GM12872 (cell line): ENCODE measurements around the gene SLC27A3.

Experiments used
- TF ChIP-seq, protein P1 (sequence below): IDR thresholded peaks from 3 replicates; pipeline ENCODE4 v1.5.1; 2011; ENCODE audit warnings: low read depth, mild to moderate bottlenecking, low read length, moderate library complexity; ENCODE audit not compliant: insufficient read depth

Gene SLC27A3

DNA sequence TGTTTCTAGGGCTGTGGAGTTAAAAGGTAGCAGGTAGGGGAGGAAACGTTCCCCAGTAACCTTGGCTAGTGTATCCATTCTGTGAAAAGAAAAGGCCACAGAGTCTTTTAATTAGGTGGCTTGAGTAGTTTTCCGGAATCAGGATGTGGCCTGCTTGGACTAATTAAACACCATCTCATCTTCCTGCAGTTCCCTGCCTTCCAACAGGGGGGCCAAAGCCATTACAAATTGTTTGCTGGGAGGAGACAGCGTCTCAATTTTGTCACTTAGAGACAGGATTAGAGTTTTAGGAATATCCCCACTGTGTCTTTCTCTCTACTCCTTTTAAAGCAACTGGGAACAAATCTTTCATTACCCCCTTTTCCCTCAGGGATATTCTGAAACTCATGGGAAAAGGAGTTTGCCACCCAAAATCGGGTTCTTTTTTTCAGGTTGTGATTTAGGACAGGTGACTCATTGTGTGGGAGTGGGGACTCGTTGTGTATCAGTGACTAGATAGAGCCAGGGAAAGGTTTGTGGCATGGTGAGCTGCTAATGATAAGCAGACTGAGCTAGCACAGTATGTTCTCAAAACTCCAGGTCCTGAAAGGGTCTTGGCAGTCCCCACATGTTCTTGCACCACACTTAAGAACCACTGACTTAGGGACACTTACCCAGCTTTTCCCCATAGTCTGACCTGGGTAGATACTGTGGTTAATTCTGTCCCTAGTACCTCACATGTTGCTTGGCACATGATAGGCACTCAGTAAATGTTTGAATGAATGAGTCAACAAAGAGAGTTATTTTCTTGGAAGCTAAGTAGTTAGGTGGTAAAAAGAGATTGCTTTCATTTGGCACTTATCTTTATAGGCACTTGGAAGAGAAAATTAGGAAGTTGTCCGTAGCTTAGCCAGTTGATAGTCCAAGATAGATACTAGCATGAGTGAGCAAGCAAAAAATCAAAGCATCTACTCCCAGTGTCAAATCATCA, 24.9 kb upstream of the SLC27A3 start:
- TF ChIP-seq, protein P1, sequence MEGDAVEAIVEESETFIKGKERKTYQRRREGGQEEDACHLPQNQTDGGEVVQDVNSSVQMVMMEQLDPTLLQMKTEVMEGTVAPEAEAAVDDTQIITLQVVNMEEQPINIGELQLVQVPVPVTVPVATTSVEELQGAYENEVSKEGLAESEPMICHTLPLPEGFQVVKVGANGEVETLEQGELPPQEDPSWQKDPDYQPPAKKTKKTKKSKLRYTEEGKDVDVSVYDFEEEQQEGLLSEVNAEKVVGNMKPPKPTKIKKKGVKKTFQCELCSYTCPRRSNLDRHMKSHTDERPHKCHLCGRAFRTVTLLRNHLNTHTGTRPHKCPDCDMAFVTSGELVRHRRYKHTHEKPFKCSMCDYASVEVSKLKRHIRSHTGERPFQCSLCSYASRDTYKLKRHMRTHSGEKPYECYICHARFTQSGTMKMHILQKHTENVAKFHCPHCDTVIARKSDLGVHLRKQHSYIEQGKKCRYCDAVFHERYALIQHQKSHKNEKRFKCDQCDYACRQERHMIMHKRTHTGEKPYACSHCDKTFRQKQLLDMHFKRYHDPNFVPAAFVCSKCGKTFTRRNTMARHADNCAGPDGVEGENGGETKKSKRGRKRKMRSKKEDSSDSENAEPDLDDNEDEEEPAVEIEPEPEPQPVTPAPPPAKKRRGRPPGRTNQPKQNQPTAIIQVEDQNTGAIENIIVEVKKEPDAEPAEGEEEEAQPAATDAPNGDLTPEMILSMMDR = no peak

DNA sequence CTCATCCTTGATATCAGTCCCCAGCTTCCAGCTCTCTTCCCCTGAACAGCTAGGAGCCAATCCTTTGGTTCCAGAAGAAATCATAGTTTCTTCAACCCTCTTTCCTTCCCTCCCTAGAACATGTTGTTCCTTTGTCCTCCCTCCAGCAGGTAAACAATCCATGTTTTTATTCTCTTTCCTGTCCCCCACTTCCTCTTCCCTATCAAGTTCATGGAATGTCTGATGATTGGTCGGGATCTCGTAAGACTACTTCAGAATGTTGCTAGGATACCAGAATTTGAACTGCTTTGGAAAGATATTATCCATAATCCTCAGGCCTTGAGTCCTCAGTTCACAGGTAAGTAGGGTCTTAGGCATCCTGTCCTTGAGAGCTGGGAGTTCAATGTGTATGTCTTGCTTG, 23.1 kb upstream of the SLC27A3 start:
- TF ChIP-seq, protein P1 = no peak

DNA sequence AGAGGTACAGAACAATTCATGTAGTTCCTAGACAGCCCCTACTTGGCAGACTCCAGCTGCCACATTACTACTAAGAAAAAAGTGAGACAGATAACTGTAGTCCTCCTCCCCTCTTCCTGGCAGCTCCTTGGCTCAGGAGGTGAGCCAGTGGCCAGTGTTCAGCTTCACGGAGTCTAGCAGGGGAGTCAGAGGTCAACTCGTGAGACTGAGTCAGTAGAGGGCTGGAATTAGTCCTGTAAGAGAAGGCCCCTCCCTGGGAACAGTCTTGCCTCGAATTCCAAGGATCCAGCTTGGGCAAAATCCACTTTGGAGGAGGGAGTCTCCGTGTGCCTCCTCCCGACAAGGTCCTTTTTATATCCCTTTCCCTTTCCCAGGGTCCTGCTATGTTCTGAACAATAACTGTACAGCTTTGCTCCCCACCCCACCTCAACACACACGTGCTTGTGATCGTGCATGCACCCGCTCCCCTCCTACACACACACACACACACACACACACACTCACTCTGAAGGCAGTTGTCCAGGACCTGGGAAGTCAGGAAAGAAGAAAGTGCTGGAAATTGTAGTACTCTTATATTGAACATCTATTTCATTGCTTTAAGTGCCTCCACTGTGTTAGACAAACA, 22.5 kb upstream of the SLC27A3 start:
- TF ChIP-seq, protein P1 = no peak

DNA sequence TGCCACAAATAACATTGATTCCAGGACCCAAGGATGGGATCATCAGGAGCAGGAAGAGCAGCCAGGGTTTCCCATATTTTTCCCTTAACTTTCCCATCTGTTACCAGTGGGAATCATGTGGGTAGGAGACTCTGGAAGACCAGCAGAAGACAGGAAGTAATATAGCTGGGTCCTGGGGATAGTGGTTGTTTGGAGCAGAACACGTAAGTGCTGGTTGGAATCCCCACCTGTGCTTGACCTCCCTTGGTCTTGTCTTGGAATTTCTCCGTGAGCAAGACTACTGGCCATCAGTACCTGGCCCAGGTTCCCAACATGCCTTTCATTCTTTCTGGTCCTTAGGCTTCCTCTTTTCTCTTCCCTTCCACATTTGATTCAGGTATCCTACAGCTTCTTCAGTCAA, 20.9 kb upstream of the SLC27A3 start:
- TF ChIP-seq, protein P1 = no peak

DNA sequence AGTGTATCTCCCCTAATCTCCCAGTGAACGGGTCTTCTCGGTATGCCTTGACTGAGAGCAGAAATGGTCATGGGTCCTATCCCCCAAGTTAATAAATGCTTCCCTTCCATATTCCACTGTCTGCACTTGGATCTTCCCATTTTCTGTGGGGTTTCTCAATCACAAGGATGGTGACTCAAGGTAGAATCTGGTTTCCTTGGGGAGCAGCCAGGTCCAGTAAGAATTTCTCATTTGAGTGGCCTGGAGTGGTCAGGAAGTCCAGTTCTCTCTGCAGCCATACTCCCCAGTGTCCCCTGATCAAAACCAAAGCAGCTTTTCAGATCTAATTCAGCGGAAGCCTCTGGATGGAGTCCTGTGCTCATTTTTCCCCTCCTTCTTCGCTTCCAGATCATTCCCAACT, 14.8 kb upstream of the SLC27A3 start:
- TF ChIP-seq, protein P1 = no peak

DNA sequence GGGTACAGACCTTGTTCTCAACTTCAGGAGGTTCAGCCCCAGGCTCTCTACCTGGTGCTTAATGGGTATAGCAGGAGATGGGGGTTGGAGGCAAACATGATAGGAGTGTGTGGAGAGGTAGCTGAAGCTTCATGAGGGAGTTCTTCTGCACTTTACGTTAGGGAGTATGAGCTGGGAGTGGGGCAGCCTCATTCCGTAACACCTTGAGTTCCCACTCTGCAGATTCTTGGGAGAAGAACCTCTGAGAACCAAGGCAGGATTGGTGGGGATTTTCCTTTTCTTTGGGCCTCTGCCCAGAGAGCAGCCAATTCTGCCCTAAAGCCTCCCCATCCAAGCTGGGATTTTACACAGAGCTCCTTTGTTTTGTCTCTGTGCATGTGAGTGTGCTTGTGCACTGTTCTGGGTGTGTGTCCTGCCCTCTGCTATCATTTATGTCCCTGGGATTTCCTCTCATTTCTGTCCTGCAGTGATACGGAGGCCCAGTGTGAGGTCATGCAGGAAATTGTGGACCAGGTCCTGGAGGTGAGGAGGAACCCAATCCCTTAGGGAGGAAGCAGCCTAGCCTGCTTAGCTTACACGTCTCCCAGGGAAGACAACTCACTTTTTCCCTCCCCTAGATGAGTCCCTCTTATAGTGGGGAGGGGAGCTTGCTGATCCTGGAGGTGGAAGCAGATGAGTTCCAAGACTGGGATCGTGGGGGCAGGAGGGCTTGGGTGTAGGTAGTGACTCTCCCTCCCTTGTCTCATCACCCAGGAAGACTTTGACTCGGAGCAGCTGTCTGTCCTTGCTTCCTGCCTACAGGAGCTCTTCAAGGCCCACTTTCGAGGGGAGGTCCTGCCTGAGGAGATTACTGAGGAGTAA, 11.6 kb upstream of the SLC27A3 start:
- TF ChIP-seq, protein P1 = no peak

DNA sequence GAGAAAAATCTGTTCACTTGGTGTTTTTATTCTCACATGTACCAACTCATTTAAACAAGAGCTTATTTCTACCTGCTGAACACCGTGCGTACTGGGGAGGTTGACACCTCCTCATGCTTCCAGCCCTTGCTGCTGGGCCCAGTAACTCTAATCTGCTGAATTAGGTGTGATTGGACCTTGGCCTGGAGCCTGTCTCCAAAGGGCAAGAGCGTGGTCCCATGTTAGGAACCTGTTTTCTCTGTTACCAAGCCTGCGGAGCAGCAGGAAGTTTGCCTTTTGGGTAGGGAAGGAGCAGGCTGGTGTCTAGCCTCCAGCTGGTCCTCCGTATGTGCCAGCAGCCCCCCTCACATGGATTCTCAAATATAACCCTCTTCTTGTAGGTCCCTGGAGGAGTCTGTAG, 10.9 kb upstream of the SLC27A3 start:
- TF ChIP-seq, protein P1 = no peak
